ENCODE measurements around the gene ZFPM1. TPM values are rescaled to one million over a fixed set of nuclear protein-coding genes. Genes with fewer than 3 reads are reported as not detected.
"Not testable (repeated sequence)": the region's sequence is repeated elsewhere in the genome, so short reads cannot be mapped to it uniquely, and the experiment has no call there.

The ZFPM1 gene
- total RNA-seq, 1 donor from 2014 or later: 5.7 TPM

- H3K27ac Mint-ChIP-seq (ENCODE audit: unreplicated experiment): no peak overlapping the region
- DNase-seq (ENCODE audit: extremely low spot score, unreplicated experiment): no peak
- no peaks in the 10 kb centered on the region for H3K9me3 Mint-ChIP-seq (ENCODE audit: unreplicated experiment)
- H3K4me3 Mint-ChIP-seq (ENCODE audit: unreplicated experiment): no peak overlapping the region
- TF ChIP-seq CTCF (IDR thresholded peaks at IDR 0.05): no peak
- H3K27me3 Mint-ChIP-seq (ENCODE audit: unreplicated experiment): no peaks in the 10 kb centered on the region
- H3K4me1 Mint-ChIP-seq (ENCODE audit: unreplicated experiment): peaks cover 19% of the 10 kb centered on the region
- no peaks in the 10 kb centered on the region for H3K36me3 Mint-ChIP-seq (ENCODE audit: unreplicated experiment)
Measured at GRCh38 chr16:88514070-88514469, 61.0 kb downstream of the ZFPM1 start.

- H3K9me3 Mint-ChIP-seq (ENCODE audit: unreplicated experiment): no peaks in the 10 kb centered on the region
Measured at GRCh38 chr16:88514526-88515232, 61.6 kb downstream of the ZFPM1 start.

GRCh38 chr16:88515371-88515770 lies 62.3 kb downstream of the ZFPM1 start:
- DNase-seq (ENCODE audit: extremely low spot score, unreplicated experiment): no peak
- no peak for TF ChIP-seq CTCF (IDR thresholded peaks at IDR 0.05)
- Mint-ChIP-seq H3K36me3 (ENCODE audit: unreplicated experiment) (no peaks in the 10 kb centered on the region), H3K9me3 (ENCODE audit: unreplicated experiment) (no peaks in the 10 kb centered on the region), H3K27ac (ENCODE audit: unreplicated experiment) (no peak overlapping the region), H3K27me3 (ENCODE audit: unreplicated experiment) (no peaks in the 10 kb centered on the region), H3K4me3 (ENCODE audit: unreplicated experiment) (no peak overlapping the region), H3K4me1 (ENCODE audit: unreplicated experiment) (peaks cover 8% of the 10 kb centered on the region)

More at GRCh38 chr16:88514526-88515232, 61.6 kb downstream of the ZFPM1 start:
- Mint-ChIP-seq H3K27ac (ENCODE audit: unreplicated experiment) (no peak overlapping the region), H3K27me3 (ENCODE audit: unreplicated experiment) (no peaks in the 10 kb centered on the region), H3K36me3 (ENCODE audit: unreplicated experiment) (no peaks in the 10 kb centered on the region), H3K4me3 (ENCODE audit: unreplicated experiment) (no peak overlapping the region), H3K4me1 (ENCODE audit: unreplicated experiment) (peaks cover 15% of the 10 kb centered on the region)
- no peak for TF ChIP-seq CTCF (IDR thresholded peaks at IDR 0.05)
- DNase-seq (ENCODE audit: extremely low spot score, unreplicated experiment): no peak

- no peaks in the 10 kb centered on the region for H3K27me3 Mint-ChIP-seq (ENCODE audit: unreplicated experiment)
- no peak for DNase-seq (ENCODE audit: extremely low spot score, unreplicated experiment)
- TF ChIP-seq CTCF (IDR thresholded peaks at IDR 0.05): no peak
- H3K4me3 Mint-ChIP-seq (ENCODE audit: unreplicated experiment): no peak overlapping the region
- H3K36me3 Mint-ChIP-seq (ENCODE audit: unreplicated experiment): no peaks in the 10 kb centered on the region
- H3K4me1 Mint-ChIP-seq (ENCODE audit: unreplicated experiment): peaks cover 3% of the 10 kb centered on the region
- no peak overlapping the region for H3K27ac Mint-ChIP-seq (ENCODE audit: unreplicated experiment)
- H3K9me3 Mint-ChIP-seq (ENCODE audit: unreplicated experiment): no peaks in the 10 kb centered on the region
Measured at GRCh38 chr16:88515925-88516594, 63.0 kb downstream of the ZFPM1 start.

GRCh38 chr16:88516601-88517061 lies 63.6 kb downstream of the ZFPM1 start:
- no peak for TF ChIP-seq CTCF (IDR thresholded peaks at IDR 0.05)
- Mint-ChIP-seq H3K4me3 (ENCODE audit: unreplicated experiment) (no peak overlapping the region), H3K27me3 (ENCODE audit: unreplicated experiment) (no peaks in the 10 kb centered on the region), H3K27ac (ENCODE audit: unreplicated experiment) (no peak overlapping the region), H3K4me1 (ENCODE audit: unreplicated experiment) (no peaks in the 10 kb centered on the region), H3K9me3 (ENCODE audit: unreplicated experiment) (no peaks in the 10 kb centered on the region), H3K36me3 (ENCODE audit: unreplicated experiment) (no peaks in the 10 kb centered on the region)
- DNase-seq (ENCODE audit: extremely low spot score, unreplicated experiment): no peak

GRCh38 chr16:88517208-88517774 lies 64.2 kb downstream of the ZFPM1 start:
- not testable (repeated sequence) for DNase-seq (ENCODE audit: extremely low spot score, unreplicated experiment); H3K9me3 Mint-ChIP-seq (ENCODE audit: unreplicated experiment); H3K36me3 Mint-ChIP-seq (ENCODE audit: unreplicated experiment); H3K4me3 Mint-ChIP-seq (ENCODE audit: unreplicated experiment); H3K4me1 Mint-ChIP-seq (ENCODE audit: unreplicated experiment); H3K27ac Mint-ChIP-seq (ENCODE audit: unreplicated experiment); H3K27me3 Mint-ChIP-seq (ENCODE audit: unreplicated experiment)

GRCh38 chr16:88518411-88519111 lies 65.5 kb downstream of the ZFPM1 start:
- H3K27ac Mint-ChIP-seq (ENCODE audit: unreplicated experiment); H3K4me3 Mint-ChIP-seq (ENCODE audit: unreplicated experiment); H3K9me3 Mint-ChIP-seq (ENCODE audit: unreplicated experiment); DNase-seq (ENCODE audit: extremely low spot score, unreplicated experiment); H3K27me3 Mint-ChIP-seq (ENCODE audit: unreplicated experiment); H3K4me1 Mint-ChIP-seq (ENCODE audit: unreplicated experiment); H3K36me3 Mint-ChIP-seq (ENCODE audit: unreplicated experiment): not testable (repeated sequence)

Measured in osteocyte (in vitro differentiated cells).